Pancreas (tissue), 10 donors: ENCODE results near the gene CEL. TPM values are rescaled to one million over a fixed set of nuclear protein-coding genes. Genes with fewer than 3 reads are reported as not detected.
"Not testable (repeated sequence)": the region's sequence is repeated elsewhere in the genome, so short reads cannot be mapped to it uniquely, and the experiment has no call there.

Experiments used
- ATAC-seq, 4 donors: fragments of 200-7000 bp; cut with Tn5 transposase; one replicate each; pipeline versions ENCODE4 v1.8.0 to v1.9.1; 2020; ENCODE audit warnings: mild to moderate bottlenecking in 4 of 4, moderate library complexity in 4 of 4
- DNase-seq, 6 donors: peaks; one replicate each; pipeline ENCODE4 v3.0.0-alpha.2; 2020
- FAIRE-seq: peaks from 2 replicates; lab custom pipeline; 2012; peaks lifted over from hg19 to GRCh38; lab: Jason Lieb, UNC
- H3K27ac ChIP-seq, 4 donors: fragments of 200-600 bp; sonication (generic); 1 replicate in 3 of 4; 2 replicates in 1 of 4; pipeline versions ENCODE4 v1.5.0 to v1.8.0; 2020
- H3K27me3 ChIP-seq, 4 donors: fragments of 200-600 bp; one replicate each; pipeline ENCODE4 v1.8.0; 2021
- H3K36me3 ChIP-seq, 3 donors: fragments of 200-600 bp; sonication (generic) in 1 of 3; one replicate each; pipeline versions ENCODE4 v1.5.0 to v1.8.0; 2020 to 2021
- H3K4me1 ChIP-seq, 3 donors: fragments of 200-600 bp; one replicate each; pipeline ENCODE4 v1.8.0; 2021
- H3K4me3 ChIP-seq, 4 donors: fragments of 200-600 bp; sonication (generic) in 2 of 4; one replicate each; pipeline versions ENCODE4 v1.5.0 to v1.8.0; 2020 to 2021
- H3K9me3 ChIP-seq, 4 donors: fragments of 200-600 bp; one replicate each; pipeline ENCODE4 v1.8.0; 2021
- WGBS, 2 donors: extraction: QIAGEN DNeasy Blood & Tissue Kit; methylation state at CpG; one replicate each; pipeline ENCODE4 v1.1.7; 2013; 5-methylcytosine and 5-hydroxymethylcytosine counted together
- intact Hi-C, 3 donors: fragments of 100-400 bp; cut with DNase I; formaldehyde crosslinking; loops; one replicate each; pipeline versions ENCODE4 v1.11.1 to v1.14.2; 2022
- polyA plus RNA-seq, 2 donors: library from polyadenylated mRNA; stranded (reverse); fragments of 200-250 nt; gene quantifications; one replicate each; pipeline ENCODE4 v1.2.3, GENCODE V29; 2013
- total RNA-seq, 6 donors: library from RNA; stranded (reverse); fragmentation: NEBNext Ultra II Directional in 4 of 6; extraction: Animal tissue kit (Norgen Biotek cat#: 25700) in 4 of 6; gene quantifications; one replicate each; pipeline versions ENCODE4 v1.2.1 to v1.2.4, GENCODE V29; 2021 to 2023
- TF ChIP-seq, protein P1 (sequence below), 4 donors: fragments of 200-600 bp; sonication (generic) in 3 of 4; IDR thresholded peaks; one replicate each; pipeline versions ENCODE4 v1.5.0 to v1.8.0; 2021; ENCODE audit warnings: antibody characterized with exemption in 4 of 4
- donor health status: healthy with polysubstance abuse.
- donor health status: DM: no; HTN: no; CAD: no; lungs with moderate emphysema.
- donor health status: DM: no; HTN: no; CAD: no.
- donor health status: control.
- donor health status: control.
- donor health status: Bipolar disorder and iron deficiency.
- donor health status: DM: yes; HTN: yes; CAD: no.
- donor health status: DM: no; HTN: no; CAD: no.
- donor health status: DM: no; HTN: no; CAD: no.
- donor health status: DM: yes; HTN: yes; CAD: no.

The CEL gene
- total RNA-seq = over 10,000 TPM; 11,290 to 24,413 (median 19,239) TPM
- polyA plus RNA-seq = 1,000 to 10,000 TPM; 2,560 to 4,565 TPM

DNA sequence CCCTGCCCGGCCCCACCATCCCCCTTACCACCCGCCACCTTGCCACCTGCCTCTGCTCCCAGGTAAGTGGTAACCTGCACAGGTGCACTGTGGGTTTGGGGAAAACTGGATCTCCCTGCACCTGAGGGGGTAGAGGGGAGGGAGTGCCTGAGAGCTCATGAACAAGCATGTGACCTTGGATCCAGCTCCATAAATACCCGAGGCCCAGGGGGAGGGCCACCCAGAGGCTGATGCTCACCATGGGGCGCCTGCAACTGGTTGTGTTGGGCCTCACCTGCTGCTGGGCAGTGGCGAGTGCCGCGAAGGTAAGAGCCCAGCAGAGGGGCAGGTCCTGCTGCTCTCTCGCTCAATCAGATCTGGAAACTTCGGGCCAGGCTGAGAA lies at the start of gene CEL:
Gene CEL, plus strand, starts transcription at position 218 of the 382 bp plus-strand sequence. Its CDS starts 22 bp downstream, at position 240.
- H3K4me3 ChIP-seq = peak within 1 kb of the TSS in 3 of 4 donors; percentile 20 to 61 (median 55)
- H3K4me1 ChIP-seq = peaks cover 15 to 35% (median 26%) of the 10 kb centered on the region in 3 donors
- peak within 1 kb of the TSS; percentile 75 to 86 (median 80) for H3K27ac ChIP-seq
- H3K9me3 ChIP-seq, H3K27me3 ChIP-seq, intact Hi-C loops, FAIRE-seq: not testable (repeated sequence)
- H3K36me3 ChIP-seq = peaks cover 0 to 34% (median 20%) of the 10 kb centered on the region in 3 donors
- ATAC-seq (peak; percentile 65 to 77 (median 71)), DNase-seq (peak; percentile 89 to 100 (median 97))
- 0 to 10% methylated on average over 1 to 3 of the region's 9 CpGs for WGBS, 2 donors

DNA sequence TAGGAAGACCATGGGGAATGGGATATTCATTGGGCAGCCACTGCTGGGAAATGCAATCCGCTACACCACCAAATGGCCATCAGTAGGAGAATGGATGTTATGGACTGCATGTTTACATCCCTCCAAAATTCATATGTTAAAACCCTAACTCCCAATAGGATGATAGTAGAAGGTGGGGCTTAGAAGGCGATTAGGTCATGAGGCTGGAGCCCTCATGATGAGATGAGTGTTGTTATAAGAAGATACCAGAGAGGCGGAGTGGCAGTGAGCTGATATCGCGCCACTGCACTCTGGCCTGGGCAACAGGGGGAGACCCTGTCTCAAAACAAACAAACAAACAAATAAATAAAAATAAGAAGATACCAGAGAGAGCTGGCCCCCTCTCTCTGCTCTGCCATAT lies 47.1 kb upstream of the CEL start:
- H3K27me3 ChIP-seq = no peaks in the 10 kb centered on the region
- ATAC-seq (no peak), FAIRE-seq (no peak), DNase-seq (no peak)
- no peaks in the 10 kb centered on the region for H3K4me1 ChIP-seq
- H3K9me3 ChIP-seq = no peaks in the 10 kb centered on the region
- TF ChIP-seq, protein P1, sequence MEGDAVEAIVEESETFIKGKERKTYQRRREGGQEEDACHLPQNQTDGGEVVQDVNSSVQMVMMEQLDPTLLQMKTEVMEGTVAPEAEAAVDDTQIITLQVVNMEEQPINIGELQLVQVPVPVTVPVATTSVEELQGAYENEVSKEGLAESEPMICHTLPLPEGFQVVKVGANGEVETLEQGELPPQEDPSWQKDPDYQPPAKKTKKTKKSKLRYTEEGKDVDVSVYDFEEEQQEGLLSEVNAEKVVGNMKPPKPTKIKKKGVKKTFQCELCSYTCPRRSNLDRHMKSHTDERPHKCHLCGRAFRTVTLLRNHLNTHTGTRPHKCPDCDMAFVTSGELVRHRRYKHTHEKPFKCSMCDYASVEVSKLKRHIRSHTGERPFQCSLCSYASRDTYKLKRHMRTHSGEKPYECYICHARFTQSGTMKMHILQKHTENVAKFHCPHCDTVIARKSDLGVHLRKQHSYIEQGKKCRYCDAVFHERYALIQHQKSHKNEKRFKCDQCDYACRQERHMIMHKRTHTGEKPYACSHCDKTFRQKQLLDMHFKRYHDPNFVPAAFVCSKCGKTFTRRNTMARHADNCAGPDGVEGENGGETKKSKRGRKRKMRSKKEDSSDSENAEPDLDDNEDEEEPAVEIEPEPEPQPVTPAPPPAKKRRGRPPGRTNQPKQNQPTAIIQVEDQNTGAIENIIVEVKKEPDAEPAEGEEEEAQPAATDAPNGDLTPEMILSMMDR (IDR thresholded peaks at IDR 0.05) = no peak
- H3K27ac ChIP-seq = no peak overlapping the region
- no peak overlapping the region for H3K4me3 ChIP-seq
- 82 to 88% methylated on average over 5 of the region's 5 CpGs for WGBS, 2 donors
- intact Hi-C loops = no loop called here
- H3K36me3 ChIP-seq = no peaks in the 10 kb centered on the region

DNA sequence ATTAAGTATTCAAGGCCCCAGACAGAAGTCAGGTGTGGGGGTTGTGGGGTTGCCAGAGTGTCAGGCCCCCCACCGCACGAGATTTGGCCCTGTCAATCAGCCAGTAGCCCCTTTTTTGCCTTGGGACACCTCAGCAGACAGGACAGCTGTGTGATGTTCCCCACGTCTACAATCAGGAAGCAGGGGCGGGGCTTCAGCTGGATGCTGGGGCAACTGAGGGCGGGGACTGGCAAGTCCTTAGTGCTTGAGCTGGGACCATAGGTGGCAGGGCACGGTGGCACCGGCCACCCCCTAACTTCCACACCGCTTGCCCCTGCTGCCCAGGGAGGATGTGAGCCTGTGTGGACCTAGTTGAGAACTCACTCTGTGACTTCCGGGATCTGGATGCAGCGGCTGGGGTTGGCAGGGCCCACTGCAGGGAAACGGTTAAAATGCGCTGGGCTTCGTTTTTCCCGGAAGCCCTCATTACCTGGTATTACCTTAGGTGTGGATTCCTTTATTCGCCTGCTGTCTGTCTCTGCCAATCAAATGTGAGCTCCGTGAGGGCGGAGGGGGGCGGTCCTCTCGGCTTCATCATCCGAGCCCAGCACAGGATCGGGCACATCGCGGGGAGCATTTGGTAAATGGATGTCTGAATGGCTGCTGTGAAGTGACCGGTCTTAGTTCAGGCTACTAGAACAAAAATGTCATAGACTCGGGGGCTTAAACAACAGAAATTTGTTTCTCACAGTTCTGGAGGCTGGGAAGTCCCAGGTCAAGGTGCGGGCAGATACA lies 38.5 kb upstream of the CEL start:
- Histone ChIP-seq H3K36me3 (no peaks in the 10 kb centered on the region), H3K9me3 (no peaks in the 10 kb centered on the region), H3K4me1 (no peaks in the 10 kb centered on the region), H3K27me3 (no peaks in the 10 kb centered on the region), H3K4me3 (no peak overlapping the region), H3K27ac (no peak overlapping the region)
- FAIRE-seq (no peak), ATAC-seq (peak in 3 of 4 donors; percentile 6 to 12 (median 9)), DNase-seq (peak in 1 of 6 donors; percentile 73)
- intact Hi-C loops = no loop called here
- TF ChIP-seq, protein P1 (IDR thresholded peaks at IDR 0.05) = no peak
- 57 to 66% methylated on average over 26 of the region's 26 CpGs for WGBS, 2 donors

DNA sequence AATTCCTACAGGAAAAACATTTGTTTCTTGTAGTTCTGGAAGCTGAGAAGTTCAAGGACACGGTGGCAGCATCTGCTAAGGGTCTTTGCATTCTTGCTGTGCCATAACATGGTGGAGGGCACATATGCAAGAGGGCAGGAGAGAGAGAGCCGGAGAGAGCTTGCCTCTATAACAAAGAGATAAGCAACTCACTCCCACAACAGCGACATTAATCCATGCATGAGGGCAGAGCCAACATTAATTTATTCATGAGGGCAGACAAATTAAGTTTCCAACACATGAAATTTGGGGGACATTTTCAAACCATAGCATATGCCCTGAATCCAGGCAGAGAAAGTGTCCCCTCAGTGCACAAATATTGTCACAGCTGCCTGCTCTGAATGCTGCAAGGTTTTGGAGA lies 35.4 kb upstream of the CEL start:
- TF ChIP-seq, protein P1 (IDR thresholded peaks at IDR 0.05) = no peak
- DNase-seq = no peak
- H3K27me3 ChIP-seq = no peaks in the 10 kb centered on the region
- 53 to 55% methylated on average over 3 of the region's 3 CpGs for WGBS, 2 donors
- no peak for ATAC-seq
- H3K4me3 ChIP-seq = no peak overlapping the region
- no peak for FAIRE-seq
- H3K36me3 ChIP-seq = no peaks in the 10 kb centered on the region
- H3K4me1 ChIP-seq = peaks cover 0 to 8% (median 6%) of the 10 kb centered on the region in 3 donors
- intact Hi-C loops = no loop called here
- H3K27ac ChIP-seq = no peak overlapping the region
- H3K9me3 ChIP-seq = no peaks in the 10 kb centered on the region

DNA sequence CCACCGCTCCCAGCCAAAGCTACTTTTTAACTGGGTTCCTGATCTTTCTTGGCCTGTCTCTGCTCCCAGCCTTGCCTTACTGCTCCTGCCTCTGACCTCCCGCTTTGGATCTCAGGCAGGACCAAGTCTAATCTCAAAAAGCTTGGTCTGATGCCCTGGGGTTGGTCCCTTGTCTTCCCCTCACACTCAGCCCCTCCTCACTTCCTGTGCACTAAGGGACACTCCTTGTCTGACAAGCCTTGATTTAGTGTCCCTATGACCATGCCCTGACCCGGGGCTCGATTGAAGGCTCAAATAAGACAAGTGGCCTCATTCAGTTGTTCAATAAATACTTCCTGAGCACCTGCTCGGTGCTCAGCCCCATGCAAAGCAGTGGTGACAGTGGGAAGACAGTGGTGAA lies 34.6 kb upstream of the CEL start:
- TF ChIP-seq, protein P1 (IDR thresholded peaks at IDR 0.05) = no peak
- H3K9me3 ChIP-seq = no peaks in the 10 kb centered on the region
- FAIRE-seq = no peak
- no peak overlapping the region for H3K27ac ChIP-seq
- no peaks in the 10 kb centered on the region for H3K36me3 ChIP-seq
- no peak for ATAC-seq
- H3K4me1 ChIP-seq = peaks cover 6 to 15% (median 13%) of the 10 kb centered on the region in 3 donors
- 40 to 60% methylated on average over 5 of the region's 5 CpGs for WGBS, 2 donors
- H3K4me3 ChIP-seq = no peak overlapping the region
- intact Hi-C loops = no loop called here
- H3K27me3 ChIP-seq = no peaks in the 10 kb centered on the region
- DNase-seq = peak in 1 of 6 donors; percentile 7
